OCI-LY1 (cell line): Measurements from ENCODE around the gene ITGA7.
A peak's percentile ranks its signal among the peaks of the same experiment; 100 is the strongest.

ENCODE experiments used
- H2AFZ ChIP-seq: fragments of 200-600 bp; sonication (generic), shearing (Covaris generic); 2 replicates; pipeline ENCODE4 v1.6.0; 2014; ENCODE audit warnings: antibody characterized with exemption, mild to moderate bottlenecking, low read length
- H3F3A ChIP-seq: fragments of 200-600 bp; sonication (generic), shearing (Covaris generic); 2 replicates; pipeline ENCODE4 v1.6.0; 2014; ENCODE audit warnings: mild to moderate bottlenecking, antibody characterized with exemption, low read length, moderate library complexity; ENCODE audit not compliant: insufficient read depth
- H3K27ac ChIP-seq: fragments of 200-600 bp; sonication (generic); 2 replicates; pipeline ENCODE4 v1.5.1; 2014; ENCODE audit warnings: low read length, mixed run types, mild to moderate bottlenecking, low read depth; ENCODE audit not compliant: poor library complexity, severe bottlenecking
- H3K27me3 ChIP-seq: fragments of 200-600 bp; sonication (generic); 2 replicates; pipeline ENCODE4 v1.6.0; 2014; ENCODE audit warnings: antibody characterized with exemption, mild to moderate bottlenecking, low read length, moderate library complexity; ENCODE audit not compliant: insufficient read depth
- H3K36me3 ChIP-seq: fragments of 200-600 bp; sonication (generic); 2 replicates; pipeline ENCODE4 v1.6.1; 2014; ENCODE audit warnings: mild to moderate bottlenecking, antibody characterized with exemption, low read length, moderate library complexity, mixed read lengths; ENCODE audit not compliant: insufficient read depth
- H3K4me1 ChIP-seq: fragments of 200-600 bp; sonication (generic); 2 replicates; pipeline ENCODE4 v1.5.1; 2014; ENCODE audit warnings: mild to moderate bottlenecking, low read length, moderate library complexity; ENCODE audit not compliant: insufficient read depth, severe bottlenecking
- H3K4me2 ChIP-seq: fragments of 200-600 bp; sonication (generic), shearing (Covaris generic); 2 replicates; pipeline ENCODE4 v1.6.1; 2014; ENCODE audit warnings: low read length
- H3K4me3 ChIP-seq: fragments of 200-600 bp; sonication (generic); 2 replicates; pipeline ENCODE4 v1.5.1; 2014; ENCODE audit warnings: low read length, low read depth, mild to moderate bottlenecking, mixed read lengths; ENCODE audit not compliant: poor library complexity, severe bottlenecking
- H3K79me2 ChIP-seq: fragments of 200-600 bp; shearing (Covaris generic); 2 replicates; pipeline ENCODE4 v1.6.1; 2016; ENCODE audit warnings: mixed run types, low read length, mixed read lengths; ENCODE audit not compliant: insufficient read depth
- H3K9ac ChIP-seq: fragments of 200-600 bp; sonication (generic), shearing (Covaris generic); 2 replicates; pipeline ENCODE4 v1.6.1; 2014; ENCODE audit warnings: mild to moderate bottlenecking, low read length, mixed read lengths
- H3K9me2 ChIP-seq: fragments of 200-600 bp; sonication (generic), shearing (Covaris generic); 2 replicates; pipeline ENCODE4 v1.6.1; 2014; ENCODE audit warnings: low read depth, mild to moderate bottlenecking, low read length, mixed read lengths
- H3K9me3 ChIP-seq: fragments of 200-600 bp; shearing (Covaris generic); 2 replicates; pipeline ENCODE4 v1.6.1; 2014; ENCODE audit warnings: low read length, mixed read lengths
- H4K20me1 ChIP-seq: fragments of 200-600 bp; sonication (generic), shearing (Covaris generic); 2 replicates; pipeline ENCODE4 v1.6.0; 2016; ENCODE audit warnings: mild to moderate bottlenecking, low read length; ENCODE audit not compliant: insufficient read depth
- CTCF ChIP-seq: fragments of 200-600 bp; sonication (generic), shearing (Covaris generic); IDR thresholded peaks from 2 replicates; pipeline ENCODE4 v1.5.1; 2017; ENCODE audit warnings: mild to moderate bottlenecking, antibody characterized with exemption, low read length, moderate library complexity, mixed read lengths
- EZH2 ChIP-seq: fragments of 200-600 bp; sonication (generic), shearing (Covaris generic); IDR thresholded peaks from 2 replicates; pipeline ENCODE4 v1.8.0; 2017; ENCODE audit warnings: borderline replicate concordance, mixed run types, mild to moderate bottlenecking, antibody characterized with exemption, low read length, moderate library complexity, mixed read lengths

Gene ITGA7

GRCh38 chr12:55720894-55721444 lies 13.3 kb upstream of the ITGA7 start:
- H3K9me3 ChIP-seq = no peaks in the 10 kb centered on the region
- H4K20me1 ChIP-seq = no peaks in the 10 kb centered on the region
- H3K4me2 ChIP-seq = no peak overlapping the region
- H3K9ac ChIP-seq = no peak overlapping the region
- no peaks in the 10 kb centered on the region for H3K9me2 ChIP-seq
- H3K27me3 ChIP-seq = no peaks in the 10 kb centered on the region
- TF ChIP-seq CTCF (peak; percentile 28; the same call in 1 of the 2 replicates), EZH2 (no peak)
- no peak overlapping the region for H2AFZ ChIP-seq
- no peaks in the 10 kb centered on the region for H3K79me2 ChIP-seq
- no peak overlapping the region for H3K4me3 ChIP-seq
- peaks cover 3% of the 10 kb centered on the region; the same call in 1 of the 2 replicates for H3F3A ChIP-seq
- H3K36me3 ChIP-seq = no peaks in the 10 kb centered on the region
- H3K4me1 ChIP-seq = peaks cover 39% of the 10 kb centered on the region
- H3K27ac ChIP-seq = no peak overlapping the region

- Histone ChIP-seq H3K79me2 (no peaks in the 10 kb centered on the region), H3K4me1 (peaks cover 46% of the 10 kb centered on the region), H3K36me3 (no peaks in the 10 kb centered on the region), H2AFZ (no peak within 1 kb of the TSS), H3K27ac (no peak within 1 kb of the TSS), H4K20me1 (no peaks in the 10 kb centered on the region), H3K4me2 (no peak within 1 kb of the TSS), H3K4me3 (no peak within 1 kb of the TSS), H3K9me3 (no peaks in the 10 kb centered on the region), H3K9me2 (no peaks in the 10 kb centered on the region), H3K27me3 (no peaks in the 10 kb centered on the region), H3F3A (peaks cover under 1% of the 10 kb centered on the region; the same call in 1 of the 2 replicates), H3K9ac (no peak within 1 kb of the TSS)
- TF ChIP-seq EZH2 (no peak), CTCF (no peak)
These were observed 12.4 kb upstream of the ITGA7 start, which contains the start of gene RDH5 for GRCh38 chr12:55720071-55720564. Gene RDH5 (plus strand): TSS chr12:55720393. CDS start chr12:55721185, 792 bp downstream.

GRCh38 chr12:55719371-55719770 lies 11.7 kb upstream of the ITGA7 start:
- Histone ChIP-seq H3K27me3 (no peaks in the 10 kb centered on the region), H3K9ac (no peak overlapping the region), H3K9me3 (no peaks in the 10 kb centered on the region), H2AFZ (no peak overlapping the region), H3K27ac (no peak overlapping the region), H3K4me3 (no peak overlapping the region), H3K4me1 (peaks cover 44% of the 10 kb centered on the region), H3K79me2 (no peaks in the 10 kb centered on the region), H4K20me1 (no peaks in the 10 kb centered on the region), H3K9me2 (no peaks in the 10 kb centered on the region), H3F3A (no peaks in the 10 kb centered on the region), H3K4me2 (no peak overlapping the region), H3K36me3 (no peaks in the 10 kb centered on the region)
- no peak for TF ChIP-seq CTCF
- TF ChIP-seq EZH2 = no peak
